ENCODE results near the gene C17orf75.
"Not testable (repeated sequence)": the region's sequence is repeated elsewhere in the genome, so short reads cannot be mapped to it uniquely, and the experiment has no call there.

The C17orf75 gene

GRCh38 chr17:32345951-32346600 lies 4.1 kb upstream of the C17orf75 start:
- DNase-seq (ENCODE audit: low read depth in 2 of 2), result no peak

DNA sequence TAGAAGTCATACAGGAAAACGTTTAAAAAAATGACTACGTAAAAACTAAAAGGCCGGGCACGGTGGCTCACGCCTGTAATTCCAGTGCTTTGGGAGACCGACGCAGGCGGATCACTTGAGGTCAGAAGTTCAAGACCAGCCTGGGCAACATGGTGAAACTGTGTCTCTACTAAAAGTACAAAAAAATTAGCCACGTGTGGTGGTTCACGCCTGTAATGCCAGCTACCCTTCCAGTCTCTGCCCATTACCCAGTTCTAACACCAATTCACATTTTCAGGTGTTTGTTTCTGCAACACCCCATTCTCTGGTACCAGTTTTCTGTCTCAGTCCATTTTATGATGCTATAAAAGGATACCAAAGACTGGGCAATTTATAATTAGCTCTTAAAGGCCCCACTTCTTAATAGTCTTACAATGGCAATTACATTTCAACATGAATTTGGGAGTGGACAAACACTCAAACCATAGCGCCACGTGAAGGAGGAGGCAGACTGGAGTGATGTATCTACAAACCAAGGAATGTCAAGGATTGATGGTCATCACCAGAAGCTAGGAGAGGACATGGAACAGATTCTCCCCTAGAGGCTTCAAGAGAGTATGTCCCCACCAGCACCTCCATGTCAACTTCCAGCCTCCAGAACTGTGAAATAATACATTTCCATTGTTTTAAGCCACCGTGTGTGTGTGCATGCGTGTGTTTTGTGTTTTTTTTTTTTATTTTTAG lies 791 bp upstream of the C17orf75 start:
- no peak for DNase-seq (ENCODE audit: low read depth in 2 of 2)

GRCh38 chr17:32341141-32341856 lies 674 bp downstream of the C17orf75 start:
- no peak for DNase-seq (ENCODE audit: low read depth in 2 of 2)

- DNase-seq (ENCODE audit: low read depth in 2 of 2), result no peak
These were observed 6.3 kb downstream of the C17orf75 start for GRCh38 chr17:32335687-32336086.

DNA sequence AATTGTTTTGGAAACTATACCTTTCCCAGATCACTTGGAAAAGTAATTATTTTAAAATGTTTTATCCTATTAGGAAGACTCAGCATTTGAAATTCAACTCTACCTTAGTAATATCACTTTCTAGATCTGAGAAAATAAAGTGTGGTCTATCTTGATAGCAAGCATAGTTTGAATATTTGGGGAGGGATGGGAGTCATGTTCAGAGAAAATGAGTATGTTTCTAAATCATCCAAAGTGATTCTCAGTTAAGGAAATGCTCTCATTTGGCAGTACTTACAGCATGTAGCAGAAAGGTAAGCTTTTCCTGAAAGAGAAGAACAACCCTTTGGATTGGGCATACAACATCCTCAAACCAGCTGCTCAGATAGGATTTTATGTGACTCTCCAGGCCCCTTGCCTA lies 6.9 kb downstream of the C17orf75 start:
- no peak for DNase-seq (ENCODE audit: low read depth in 2 of 2)

DNA sequence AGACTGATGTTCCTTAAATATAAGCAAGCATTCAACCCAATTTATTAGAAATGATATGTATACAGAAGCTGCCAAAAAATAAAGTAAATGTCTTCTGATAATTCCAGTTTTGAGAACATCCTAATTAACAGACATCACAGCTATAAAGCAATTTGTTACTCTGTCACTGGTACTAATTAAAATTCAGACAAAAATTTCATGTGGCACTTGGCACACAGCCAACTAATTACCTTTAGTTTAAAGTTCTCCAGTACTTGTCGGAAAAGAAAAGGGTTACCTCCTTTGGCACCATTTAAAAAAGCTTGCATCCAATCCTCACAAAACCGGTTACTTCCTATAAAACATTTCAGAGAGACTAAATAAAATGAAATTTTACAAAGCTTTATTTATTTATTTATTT lies 8.8 kb downstream of the C17orf75 start:
- DNase-seq (ENCODE audit: low read depth in 2 of 2), result no peak

GRCh38 chr17:32331243-32332040 lies 10.5 kb downstream of the C17orf75 start:
- no peak for DNase-seq (ENCODE audit: low read depth in 2 of 2)

- DNase-seq (ENCODE audit: low read depth in 2 of 2), result no peak
These were observed 11.8 kb downstream of the C17orf75 start for GRCh38 chr17:32330147-32330546.

- no peak for DNase-seq (ENCODE audit: low read depth in 2 of 2)
These were observed 14.1 kb downstream of the C17orf75 start for GRCh38 chr17:32327911-32328310.

DNA sequence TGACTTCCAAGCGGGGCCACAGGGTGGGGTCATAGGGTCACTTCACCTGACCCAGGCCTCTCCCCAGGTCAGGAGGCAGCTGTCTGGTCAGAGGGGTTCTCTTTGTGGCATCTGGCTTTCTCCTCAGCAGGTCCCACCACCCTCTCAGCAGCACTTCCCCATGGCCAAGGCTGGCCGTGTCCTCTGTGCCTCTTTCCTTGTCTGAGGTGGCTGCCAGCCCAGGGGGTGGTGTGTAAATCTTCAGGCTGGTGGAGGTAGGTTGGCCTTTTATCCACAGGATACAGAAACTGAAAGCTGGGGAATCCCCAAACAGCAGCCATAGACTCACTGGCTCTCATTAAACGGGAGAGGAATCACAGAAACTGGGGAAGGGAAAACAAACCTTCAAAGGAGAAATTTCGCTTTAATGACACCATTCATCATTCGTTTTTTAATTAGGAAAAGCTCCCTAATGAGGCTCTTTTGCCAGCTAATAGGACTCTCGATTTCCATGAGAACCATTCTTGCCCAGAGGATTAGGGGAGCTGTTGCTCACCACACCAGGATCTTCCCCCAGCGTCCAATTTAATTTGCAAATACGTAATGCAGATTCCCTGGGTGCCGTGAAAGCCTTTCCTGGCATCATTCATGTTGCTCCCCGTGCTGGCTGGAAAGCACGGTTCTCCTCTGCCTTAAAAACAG lies 18.0 kb downstream of the C17orf75 start:
- DNase-seq (ENCODE audit: low read depth in 2 of 2), result peak in 1 of 2 donors; percentile 9

GRCh38 chr17:32323046-32323445 lies 18.9 kb downstream of the C17orf75 start:
- DNase-seq (ENCODE audit: low read depth in 2 of 2), result no peak

DNA sequence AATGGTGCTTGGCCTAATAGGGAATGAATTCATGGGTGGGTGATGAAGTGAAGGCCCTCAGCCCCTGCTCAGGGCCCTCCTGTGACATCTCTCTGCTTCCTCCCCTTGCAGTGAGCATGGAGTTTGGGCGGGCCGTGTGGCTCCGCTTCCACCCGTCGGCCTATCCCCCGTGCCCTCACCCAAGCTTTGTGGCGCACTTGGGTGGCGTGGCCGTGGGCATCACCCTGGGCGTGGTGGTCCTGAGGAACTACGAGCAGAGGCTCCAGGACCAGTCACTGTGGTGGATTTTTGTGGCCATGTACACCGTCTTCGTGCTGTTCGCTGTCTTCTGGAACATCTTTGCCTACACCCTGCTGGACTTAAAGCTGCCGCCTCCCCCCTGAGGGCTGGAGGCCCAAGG lies 21.1 kb downstream of the C17orf75 start:
- DNase-seq (ENCODE audit: low read depth in 2 of 2), result no peak

DNA sequence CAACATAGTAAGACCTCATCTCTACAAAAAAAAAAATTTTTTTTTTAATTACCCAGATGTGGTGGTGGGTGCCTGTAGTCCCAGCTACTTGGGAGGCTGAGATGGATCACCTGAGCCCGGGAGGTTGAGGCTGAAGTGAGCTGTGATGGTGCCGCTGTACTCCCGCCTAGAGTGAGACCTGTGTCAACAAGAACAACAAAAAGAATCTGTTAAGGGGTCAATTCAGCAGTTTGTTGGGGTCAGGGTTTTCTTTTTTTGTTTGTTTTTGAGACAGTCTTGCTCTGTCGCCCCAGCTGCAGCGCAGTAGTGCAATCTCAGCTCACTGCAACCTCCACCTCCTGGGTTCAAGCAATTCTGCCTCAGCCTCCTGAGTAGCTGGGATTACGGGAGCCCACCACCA lies 21.9 kb downstream of the C17orf75 start:
- not testable (repeated sequence) for DNase-seq (ENCODE audit: low read depth in 2 of 2)

DNA sequence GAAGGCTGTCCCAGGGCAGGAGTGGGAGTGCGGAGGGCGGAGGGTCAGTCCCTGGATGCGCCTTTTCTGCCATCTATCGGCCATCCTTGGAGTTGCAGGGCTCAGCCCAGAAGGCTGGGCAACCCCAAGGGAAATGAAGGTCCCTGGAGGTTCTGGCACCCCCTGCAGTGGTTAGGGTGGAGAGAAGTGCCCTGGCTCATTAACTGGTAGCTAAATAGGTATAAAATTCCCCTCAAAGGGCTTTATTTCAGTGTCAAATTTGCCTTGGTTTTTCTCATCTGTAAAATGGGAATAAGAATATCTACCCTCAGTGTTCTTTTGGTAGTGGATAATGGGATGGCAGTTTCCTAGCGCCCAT lies 22.4 kb downstream of the C17orf75 start:
- DNase-seq (ENCODE audit: low read depth in 2 of 2), result peak; percentile 46 to 74

- no peak for DNase-seq (ENCODE audit: low read depth in 2 of 2)
These were observed 23.9 kb downstream of the C17orf75 start for GRCh38 chr17:32318071-32318470.

DNA sequence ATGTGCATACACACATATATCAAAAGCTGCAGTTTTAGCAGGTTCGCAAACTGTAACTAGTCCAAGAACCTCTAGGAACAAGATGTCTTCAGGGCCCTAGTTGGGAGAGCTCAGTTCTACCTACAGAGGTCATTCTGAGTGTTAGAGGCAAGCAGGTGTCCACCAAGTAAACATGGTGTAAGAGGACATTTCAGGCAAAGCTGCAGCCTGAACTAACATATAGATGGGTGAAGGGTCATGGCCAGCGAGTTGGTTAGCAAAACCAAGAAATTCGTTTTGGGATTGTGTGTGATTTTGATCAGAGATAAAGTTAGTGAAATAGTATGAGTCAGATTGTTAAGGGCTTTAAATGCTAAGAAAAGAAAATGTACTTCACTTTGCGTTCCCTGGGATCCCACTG lies 24.6 kb downstream of the C17orf75 start:
- DNase-seq (ENCODE audit: low read depth in 2 of 2), result no peak

DNA sequence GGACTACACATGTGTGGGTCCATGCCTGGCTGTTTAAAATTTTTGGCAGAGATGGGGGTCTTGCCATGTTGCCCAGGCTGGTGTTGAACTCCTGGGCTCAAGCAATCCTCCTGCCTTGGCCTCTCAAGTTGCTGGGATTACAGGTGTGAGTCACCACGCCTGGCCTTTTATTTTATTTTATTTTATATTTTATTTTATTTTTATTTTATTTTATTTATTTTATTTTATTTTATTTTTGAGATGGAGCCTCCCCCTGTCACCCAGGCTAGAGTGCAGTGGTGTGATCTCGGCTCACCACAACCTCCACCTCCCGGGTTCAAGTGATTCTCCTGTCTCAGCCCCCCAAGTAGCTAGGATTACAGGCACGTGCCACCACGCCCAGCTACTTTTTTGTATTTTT lies 25.3 kb downstream of the C17orf75 start:
- DNase-seq (ENCODE audit: low read depth in 2 of 2), result not testable (repeated sequence)

- DNase-seq (ENCODE audit: low read depth in 2 of 2), result no peak
These were observed 26.8 kb downstream of the C17orf75 start for GRCh38 chr17:32315171-32315570.

DNA sequence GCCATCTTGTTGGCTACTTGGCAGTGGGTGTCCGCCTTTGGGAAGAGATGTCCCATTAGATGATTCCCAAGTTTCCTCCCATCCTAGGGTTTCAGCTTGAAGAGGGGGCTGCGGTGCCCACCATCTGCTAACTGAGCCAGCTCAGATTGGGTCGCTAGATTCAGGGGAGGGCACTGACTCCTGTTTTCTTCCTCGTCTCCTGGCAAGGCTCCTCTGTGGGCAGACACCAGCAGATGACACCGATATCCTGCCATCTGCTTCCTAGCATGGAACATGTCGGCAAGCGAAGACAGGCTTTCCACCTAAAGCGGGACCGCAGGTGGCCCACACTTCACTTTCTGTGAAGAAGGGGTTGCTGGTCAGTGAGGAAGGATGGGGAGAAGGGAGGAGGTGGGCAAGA lies 27.3 kb downstream of the C17orf75 start:
- no peak for DNase-seq (ENCODE audit: low read depth in 2 of 2)

DNA sequence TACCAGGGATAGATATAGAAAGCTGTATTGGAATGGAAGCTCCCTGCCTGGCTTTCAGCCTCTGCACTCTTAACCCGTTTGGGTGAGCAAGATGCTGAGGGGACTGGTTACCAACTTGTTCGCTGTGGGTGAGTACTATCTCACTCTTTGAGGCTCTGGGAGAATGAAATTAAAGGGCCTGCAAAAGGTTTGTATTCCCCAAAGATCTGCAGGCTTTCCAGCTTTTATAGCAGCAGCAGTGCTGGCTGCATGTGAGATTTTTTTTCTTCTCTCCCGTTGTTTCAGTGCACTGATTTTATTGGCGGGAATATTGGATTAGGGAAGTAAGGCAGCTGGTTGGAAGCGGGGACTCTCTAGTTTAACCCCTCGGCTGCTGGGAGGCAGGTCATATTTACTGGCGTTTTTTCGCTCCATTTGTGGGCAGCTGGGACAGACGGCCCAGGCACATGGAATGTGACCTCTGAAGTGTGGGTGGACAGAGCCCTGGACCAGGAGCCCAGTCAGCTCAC lies 30.9 kb downstream of the C17orf75 start:
- DNase-seq (ENCODE audit: low read depth in 2 of 2), result no peak

DNA sequence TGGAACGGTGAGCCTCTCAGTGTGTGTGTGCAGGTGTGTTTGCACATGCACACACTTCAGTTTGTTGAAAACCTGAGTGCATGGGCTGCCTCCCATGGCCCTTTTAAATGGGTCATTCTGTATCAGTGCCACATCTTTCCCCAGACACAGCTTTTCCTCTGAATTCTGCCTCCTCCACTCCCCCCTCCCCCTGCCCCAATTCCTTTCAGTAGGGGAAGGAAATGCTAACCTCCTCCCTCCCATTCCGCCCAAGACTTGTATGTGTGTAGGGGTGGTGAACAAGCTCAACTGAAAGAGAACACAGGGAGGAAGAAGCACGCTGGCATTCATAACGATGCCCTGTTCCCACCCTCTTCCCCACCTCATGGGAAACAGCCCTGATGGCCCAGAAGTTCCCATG lies 34.3 kb downstream of the C17orf75 start:
- DNase-seq (ENCODE audit: low read depth in 2 of 2), result no peak
